Thoracic aorta (tissue), 2 donors: ENCODE data around the gene GRM8. TPM values are rescaled to one million over a fixed set of nuclear protein-coding genes. Genes with fewer than 3 reads are reported as not detected.

ENCODE experiments used
- ATAC-seq: fragments of 150-250 bp; one replicate; pipeline ENCODE4 v1.8.0; 2017; ENCODE audit warnings: low read depth; ENCODE audit not compliant: insufficient number of reproducible peaks, low FRiP score
- DNase-seq: peaks from one replicate; pipeline ENCODE4 v3.0.0-alpha.2; 2020; ENCODE audit warnings: low spot score
- H3K27ac ChIP-seq, 2 donors: fragments of 200-600 bp; sonication (generic); 1 replicate in 1 of 2; 2 replicates in 1 of 2; pipeline ENCODE4 v1.5.1; 2016; ENCODE audit warnings: mild to moderate bottlenecking in 2 of 2, moderate library complexity in 2 of 2
- H3K27me3 ChIP-seq: fragments of 200-600 bp; sonication (generic); replicated peaks from 2 replicates; pipeline ENCODE4 v1.6.0; 2016; ENCODE audit warnings: mild to moderate bottlenecking; ENCODE audit not compliant: insufficient read depth
- H3K36me3 ChIP-seq: fragments of 200-600 bp; sonication (generic); one replicate; pipeline ENCODE4 v1.5.1; 2016
- H3K4me1 ChIP-seq, 2 donors: fragments of 200-600 bp; sonication (generic); 1 replicate in 1 of 2; 2 replicates in 1 of 2; pipeline versions ENCODE4 v1.5.1 to v1.6.0; 2016; ENCODE audit warnings: low read depth in 2 of 2, mild to moderate bottlenecking in 1 of 2; ENCODE audit not compliant: control insufficient read depth in 1 of 2
- H3K4me3 ChIP-seq: fragments of 200-600 bp; sonication (generic); 2 replicates; pipeline ENCODE4 v1.5.1; 2016; ENCODE audit warnings: mild to moderate bottlenecking
- H3K9me3 ChIP-seq: fragments of 200-600 bp; sonication (generic); 2 replicates; pipeline ENCODE4 v1.5.1; 2016
- total RNA-seq, 2 donors: library from RNA; depleted of rRNA; stranded (reverse); fragments of >200 nt; gene quantifications; one replicate each; pipeline versions ENCODE4 v1.1.0 to v1.2.3, GENCODE V29; 2016
- TF ChIP-seq, protein P1 (sequence below): fragments of 200-600 bp; sonication (generic); IDR thresholded peaks from one replicate; pipeline ENCODE4 v1.5.1; 2019; ENCODE audit warnings: antibody characterized with exemption

GRM8 gene
- total RNA-seq, 2 donors from 2014 or later = not detected

DNA sequence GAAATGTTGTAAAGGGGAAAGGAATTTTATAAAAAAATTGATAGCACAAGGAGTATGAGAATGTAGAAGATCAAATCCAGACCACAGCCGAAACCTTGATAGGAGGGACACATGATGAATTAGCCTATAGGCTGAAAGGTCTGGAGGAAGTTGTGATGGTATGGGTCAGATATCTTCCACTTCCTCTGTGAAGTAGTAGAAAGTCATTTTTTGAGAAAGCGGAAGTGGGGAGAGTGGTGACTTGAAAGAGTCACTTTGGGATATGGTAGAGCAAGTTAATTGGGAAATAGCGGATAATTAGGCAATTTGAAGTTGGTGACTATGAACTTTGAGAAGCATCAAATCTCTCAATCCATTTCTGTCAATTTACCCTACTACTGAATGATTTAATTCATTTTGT is 99.4 kb downstream of the GRM8 start:
- no peaks in the 10 kb centered on the region for H3K27me3 ChIP-seq
- H3K36me3 ChIP-seq = no peaks in the 10 kb centered on the region
- H3K4me3 ChIP-seq = no peak overlapping the region
- H3K9me3 ChIP-seq = no peaks in the 10 kb centered on the region
- ATAC-seq (no peak), DNase-seq (no peak)
- TF ChIP-seq, protein P1, sequence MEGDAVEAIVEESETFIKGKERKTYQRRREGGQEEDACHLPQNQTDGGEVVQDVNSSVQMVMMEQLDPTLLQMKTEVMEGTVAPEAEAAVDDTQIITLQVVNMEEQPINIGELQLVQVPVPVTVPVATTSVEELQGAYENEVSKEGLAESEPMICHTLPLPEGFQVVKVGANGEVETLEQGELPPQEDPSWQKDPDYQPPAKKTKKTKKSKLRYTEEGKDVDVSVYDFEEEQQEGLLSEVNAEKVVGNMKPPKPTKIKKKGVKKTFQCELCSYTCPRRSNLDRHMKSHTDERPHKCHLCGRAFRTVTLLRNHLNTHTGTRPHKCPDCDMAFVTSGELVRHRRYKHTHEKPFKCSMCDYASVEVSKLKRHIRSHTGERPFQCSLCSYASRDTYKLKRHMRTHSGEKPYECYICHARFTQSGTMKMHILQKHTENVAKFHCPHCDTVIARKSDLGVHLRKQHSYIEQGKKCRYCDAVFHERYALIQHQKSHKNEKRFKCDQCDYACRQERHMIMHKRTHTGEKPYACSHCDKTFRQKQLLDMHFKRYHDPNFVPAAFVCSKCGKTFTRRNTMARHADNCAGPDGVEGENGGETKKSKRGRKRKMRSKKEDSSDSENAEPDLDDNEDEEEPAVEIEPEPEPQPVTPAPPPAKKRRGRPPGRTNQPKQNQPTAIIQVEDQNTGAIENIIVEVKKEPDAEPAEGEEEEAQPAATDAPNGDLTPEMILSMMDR = no peak
- H3K4me1 ChIP-seq = no peaks in the 10 kb centered on the region
- no peak overlapping the region for H3K27ac ChIP-seq

DNA sequence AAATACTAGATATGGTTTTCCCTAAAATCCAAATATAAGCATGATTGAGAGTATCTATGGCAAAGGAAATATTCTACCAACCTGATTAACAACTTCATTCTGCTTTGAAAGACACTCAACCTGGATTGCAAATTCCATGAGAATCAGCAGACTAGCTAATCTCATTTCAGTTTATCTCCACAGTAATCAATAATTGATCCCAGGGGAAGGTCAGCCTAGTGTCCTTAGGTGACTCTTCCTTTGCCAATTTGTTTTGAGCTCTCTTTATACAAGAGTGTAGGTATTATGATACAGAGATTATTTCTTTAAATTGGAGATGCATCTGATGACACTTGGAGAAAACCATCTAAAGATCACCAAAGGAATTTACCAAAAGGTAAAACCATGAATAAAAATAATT is 100.3 kb downstream of the GRM8 start:
- H3K36me3 ChIP-seq = no peaks in the 10 kb centered on the region
- TF ChIP-seq, protein P1 = no peak
- no peak overlapping the region for H3K4me3 ChIP-seq
- no peak overlapping the region for H3K27ac ChIP-seq
- H3K9me3 ChIP-seq = no peaks in the 10 kb centered on the region
- no peaks in the 10 kb centered on the region for H3K27me3 ChIP-seq
- DNase-seq = no peak
- ATAC-seq = no peak
- no peaks in the 10 kb centered on the region for H3K4me1 ChIP-seq

DNA sequence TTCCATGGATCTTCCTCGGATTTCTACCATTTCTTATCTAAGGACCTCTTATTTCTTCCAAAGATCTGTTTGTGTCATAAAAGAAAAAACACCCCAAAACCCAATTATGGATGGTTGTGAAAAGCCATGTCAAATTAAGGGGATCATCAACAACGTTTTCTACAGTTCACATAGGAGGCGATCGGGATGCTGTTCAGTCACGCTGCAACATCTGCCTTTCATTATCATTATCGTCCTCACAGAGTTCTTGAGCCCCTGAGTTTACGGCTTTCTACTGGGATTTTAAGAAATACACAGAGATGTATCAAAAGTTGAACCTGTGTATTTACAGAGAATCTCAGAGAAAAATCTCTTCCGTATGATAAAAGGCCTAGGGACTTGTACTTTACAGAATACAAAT is 101.4 kb downstream of the GRM8 start:
- H3K27ac ChIP-seq = no peak overlapping the region
- ATAC-seq (no peak), DNase-seq (no peak)
- TF ChIP-seq, protein P1 = no peak
- no peaks in the 10 kb centered on the region for H3K9me3 ChIP-seq
- no peaks in the 10 kb centered on the region for H3K4me1 ChIP-seq
- H3K36me3 ChIP-seq = no peaks in the 10 kb centered on the region
- no peak overlapping the region for H3K4me3 ChIP-seq
- no peaks in the 10 kb centered on the region for H3K27me3 ChIP-seq

DNA sequence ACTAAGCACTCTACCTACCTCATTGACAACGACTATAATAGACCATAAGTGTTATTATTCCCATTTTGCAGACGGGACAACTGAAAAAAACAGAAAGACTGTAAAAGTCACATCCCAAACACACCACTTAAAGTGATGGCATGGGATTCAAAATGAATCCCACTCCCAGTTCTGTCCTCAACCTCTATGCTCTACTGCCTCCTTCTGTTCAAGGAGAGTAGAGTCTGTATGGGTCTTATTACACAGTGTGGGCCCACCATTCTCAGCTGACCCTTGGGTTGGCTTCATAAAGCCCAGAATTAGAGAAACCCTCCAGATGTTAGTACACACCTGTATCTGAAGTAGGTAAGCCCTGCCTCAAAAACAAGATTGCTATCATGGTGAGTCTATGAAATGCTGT is 102.2 kb downstream of the GRM8 start:
- no peak overlapping the region for H3K4me3 ChIP-seq
- H3K36me3 ChIP-seq = no peaks in the 10 kb centered on the region
- DNase-seq (no peak), ATAC-seq (no peak)
- H3K27ac ChIP-seq = no peak overlapping the region
- no peaks in the 10 kb centered on the region for H3K9me3 ChIP-seq
- TF ChIP-seq, protein P1 = no peak
- no peaks in the 10 kb centered on the region for H3K4me1 ChIP-seq
- H3K27me3 ChIP-seq = no peaks in the 10 kb centered on the region

DNA sequence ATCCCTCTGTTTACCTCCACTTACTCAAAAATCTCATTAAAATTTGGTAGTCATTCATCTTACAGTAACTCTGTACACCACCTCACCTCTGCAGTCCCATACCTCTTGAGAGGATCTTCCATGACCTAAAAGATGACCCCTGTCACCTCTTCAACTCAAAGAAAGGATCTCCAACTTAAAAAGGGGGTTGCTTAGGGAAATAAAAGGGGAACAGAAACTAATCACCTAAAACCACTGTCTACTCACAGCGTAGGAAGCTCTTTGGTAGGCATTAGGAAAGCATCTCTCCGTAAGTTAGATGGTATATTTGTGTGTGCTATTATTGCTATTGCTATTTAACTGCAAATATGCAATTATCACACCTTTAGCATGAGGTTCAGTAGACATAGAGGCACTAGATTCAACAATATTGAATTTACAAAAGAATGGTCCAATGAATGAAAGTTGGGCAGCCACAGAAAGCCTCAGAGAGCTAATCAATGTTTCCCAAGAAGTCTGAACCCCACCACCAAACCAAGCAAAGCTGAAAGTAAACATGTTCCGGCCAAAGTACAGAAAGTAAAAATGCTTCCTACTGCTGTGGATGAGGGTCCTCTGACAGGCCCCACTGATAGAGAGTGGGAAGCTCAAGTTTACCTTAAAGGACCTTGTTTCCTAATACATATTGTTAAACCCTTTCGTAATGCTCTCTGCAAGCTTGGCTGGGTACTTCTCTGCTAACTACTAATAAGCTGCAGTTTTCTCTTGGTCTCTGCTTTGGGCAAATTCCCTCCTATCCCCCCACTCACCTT is 105.8 kb downstream of the GRM8 start:
- no peak for ATAC-seq
- no peak overlapping the region for H3K4me3 ChIP-seq
- no peaks in the 10 kb centered on the region for H3K27me3 ChIP-seq
- H3K4me1 ChIP-seq = no peaks in the 10 kb centered on the region
- DNase-seq = no peak
- TF ChIP-seq, protein P1 = no peak
- H3K36me3 ChIP-seq = no peaks in the 10 kb centered on the region
- H3K27ac ChIP-seq = no peak overlapping the region
- no peaks in the 10 kb centered on the region for H3K9me3 ChIP-seq
